GM12872 (cell line): ENCODE results near the gene FBXO38.

Source experiments
- TF ChIP-seq, protein P1 (sequence below): IDR thresholded peaks from 3 replicates; pipeline ENCODE4 v1.5.1; 2011; ENCODE audit warnings: low read depth, mild to moderate bottlenecking, low read length, moderate library complexity; ENCODE audit not compliant: insufficient read depth

The FBXO38 gene, protein sequence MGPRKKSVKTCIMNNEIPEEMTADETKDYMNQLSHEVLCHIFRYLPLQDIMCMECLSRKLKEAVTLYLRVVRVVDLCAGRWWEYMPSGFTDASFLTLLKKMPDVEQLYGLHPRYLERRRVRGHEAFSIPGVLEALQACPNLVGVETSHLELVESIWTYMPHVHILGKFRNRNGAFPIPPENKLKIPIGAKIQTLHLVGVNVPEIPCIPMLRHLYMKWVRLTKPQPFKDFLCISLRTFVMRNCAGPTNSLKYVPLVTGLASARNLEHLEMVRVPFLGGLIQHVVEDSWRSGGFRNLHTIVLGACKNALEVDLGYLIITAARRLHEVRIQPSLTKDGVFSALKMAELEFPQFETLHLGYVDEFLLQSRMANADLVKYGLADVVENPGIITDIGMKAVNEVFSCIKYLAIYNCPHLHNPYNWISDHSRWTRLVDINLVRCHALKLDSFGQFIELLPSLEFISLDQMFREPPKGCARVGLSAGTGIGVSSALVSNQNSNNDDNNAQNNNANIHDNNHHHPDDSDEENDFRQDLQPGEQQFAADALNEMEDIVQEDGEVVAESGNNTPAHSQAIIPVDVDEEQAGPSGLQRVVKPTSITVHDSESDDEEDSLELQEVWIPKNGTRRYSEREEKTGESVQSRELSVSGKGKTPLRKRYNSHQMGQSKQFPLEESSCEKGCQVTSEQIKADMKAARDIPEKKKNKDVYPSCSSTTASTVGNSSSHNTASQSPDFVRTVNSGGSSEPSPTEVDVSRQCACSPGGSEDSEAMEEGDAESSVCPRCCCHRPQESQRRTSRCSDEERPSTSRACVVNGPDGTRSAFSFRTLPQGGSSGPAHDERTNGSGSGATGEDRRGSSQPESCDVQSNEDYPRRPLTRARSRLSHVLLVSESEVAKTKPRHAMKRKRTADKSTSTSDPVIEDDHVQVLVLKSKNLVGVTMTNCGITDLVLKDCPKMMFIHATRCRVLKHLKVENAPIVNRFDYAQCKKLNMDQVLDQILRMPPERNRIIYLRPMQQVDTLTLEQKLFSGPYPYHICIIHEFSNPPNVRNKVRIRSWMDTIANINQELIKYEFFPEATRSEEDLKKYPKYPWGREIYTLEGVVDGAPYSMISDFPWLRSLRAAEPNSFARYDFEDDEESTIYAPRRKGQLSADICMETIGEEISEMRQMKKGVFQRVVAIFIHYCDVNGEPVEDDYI

DNA sequence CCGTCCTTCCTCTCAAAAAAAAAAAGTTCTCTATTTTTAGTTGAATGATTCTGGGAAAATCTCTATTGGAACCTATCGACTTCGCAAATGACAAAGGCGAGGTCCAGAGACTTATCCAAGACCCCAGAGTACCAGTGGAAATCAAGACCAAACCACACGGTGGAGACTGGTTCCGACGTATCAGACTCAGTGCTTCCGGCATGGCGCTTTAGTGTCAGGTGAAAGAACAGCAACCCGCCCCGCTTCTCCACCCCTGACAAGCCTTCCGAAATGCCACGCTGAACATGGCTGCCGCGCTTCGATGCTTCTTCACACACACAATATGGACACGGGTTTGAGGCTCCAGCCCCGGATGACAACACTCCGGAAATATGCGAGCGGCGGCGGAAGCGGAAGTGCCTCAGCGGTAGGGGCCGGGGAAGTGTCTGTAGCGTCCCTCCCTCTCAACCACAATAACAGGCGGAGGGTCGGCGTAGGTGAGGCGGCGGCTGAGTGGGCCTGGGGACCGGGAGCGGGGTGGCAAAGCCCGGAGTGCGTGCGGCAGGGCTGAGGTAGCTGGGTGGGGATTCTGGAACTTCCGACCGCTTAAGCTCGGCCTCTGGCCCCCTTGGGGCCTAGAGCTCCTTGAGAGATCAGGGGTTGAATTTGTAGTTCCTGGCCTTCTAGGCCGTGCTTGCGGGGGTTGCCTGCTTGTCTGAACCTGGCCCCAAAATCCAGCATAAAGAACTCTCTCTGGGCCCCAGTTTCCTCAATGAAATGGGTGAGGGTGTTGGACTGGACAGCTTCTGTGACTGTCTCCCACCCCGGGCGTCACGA, at the start of gene FBXO38:
FBXO38 (plus strand) TSS at position 395 of the 816 bp plus-strand sequence. CDS start 10,819 bp downstream, outside the sequence.
- TF ChIP-seq, protein P1, sequence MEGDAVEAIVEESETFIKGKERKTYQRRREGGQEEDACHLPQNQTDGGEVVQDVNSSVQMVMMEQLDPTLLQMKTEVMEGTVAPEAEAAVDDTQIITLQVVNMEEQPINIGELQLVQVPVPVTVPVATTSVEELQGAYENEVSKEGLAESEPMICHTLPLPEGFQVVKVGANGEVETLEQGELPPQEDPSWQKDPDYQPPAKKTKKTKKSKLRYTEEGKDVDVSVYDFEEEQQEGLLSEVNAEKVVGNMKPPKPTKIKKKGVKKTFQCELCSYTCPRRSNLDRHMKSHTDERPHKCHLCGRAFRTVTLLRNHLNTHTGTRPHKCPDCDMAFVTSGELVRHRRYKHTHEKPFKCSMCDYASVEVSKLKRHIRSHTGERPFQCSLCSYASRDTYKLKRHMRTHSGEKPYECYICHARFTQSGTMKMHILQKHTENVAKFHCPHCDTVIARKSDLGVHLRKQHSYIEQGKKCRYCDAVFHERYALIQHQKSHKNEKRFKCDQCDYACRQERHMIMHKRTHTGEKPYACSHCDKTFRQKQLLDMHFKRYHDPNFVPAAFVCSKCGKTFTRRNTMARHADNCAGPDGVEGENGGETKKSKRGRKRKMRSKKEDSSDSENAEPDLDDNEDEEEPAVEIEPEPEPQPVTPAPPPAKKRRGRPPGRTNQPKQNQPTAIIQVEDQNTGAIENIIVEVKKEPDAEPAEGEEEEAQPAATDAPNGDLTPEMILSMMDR, result peak; percentile 23; the same call in 1 of the 3 replicates

DNA sequence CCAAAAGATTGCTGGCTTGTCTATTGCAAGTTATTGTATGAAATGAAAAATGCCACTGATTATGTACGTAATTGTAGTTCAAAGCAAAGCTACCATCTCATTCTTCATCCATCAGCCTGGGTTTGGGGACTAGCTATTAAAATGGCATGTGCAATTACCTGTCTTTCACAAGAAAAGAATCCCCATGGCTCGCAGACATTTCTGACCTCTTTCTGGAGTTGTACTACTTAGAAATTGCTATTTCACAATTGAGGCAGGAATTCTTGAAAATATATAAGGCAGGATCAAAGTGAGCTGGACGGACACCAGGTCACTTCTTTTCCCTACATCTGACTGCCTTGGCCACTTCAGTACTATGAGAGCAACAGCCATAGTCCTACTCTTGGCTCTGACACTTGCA, 48.5 kb upstream of the FBXO38 start, which contains the start of gene SPINK9:
SPINK9 (plus strand) TSS at position 301 of the 400 bp plus-strand sequence; CDS start at position 356, 55 bp downstream.
- TF ChIP-seq, protein P1, result no peak

DNA sequence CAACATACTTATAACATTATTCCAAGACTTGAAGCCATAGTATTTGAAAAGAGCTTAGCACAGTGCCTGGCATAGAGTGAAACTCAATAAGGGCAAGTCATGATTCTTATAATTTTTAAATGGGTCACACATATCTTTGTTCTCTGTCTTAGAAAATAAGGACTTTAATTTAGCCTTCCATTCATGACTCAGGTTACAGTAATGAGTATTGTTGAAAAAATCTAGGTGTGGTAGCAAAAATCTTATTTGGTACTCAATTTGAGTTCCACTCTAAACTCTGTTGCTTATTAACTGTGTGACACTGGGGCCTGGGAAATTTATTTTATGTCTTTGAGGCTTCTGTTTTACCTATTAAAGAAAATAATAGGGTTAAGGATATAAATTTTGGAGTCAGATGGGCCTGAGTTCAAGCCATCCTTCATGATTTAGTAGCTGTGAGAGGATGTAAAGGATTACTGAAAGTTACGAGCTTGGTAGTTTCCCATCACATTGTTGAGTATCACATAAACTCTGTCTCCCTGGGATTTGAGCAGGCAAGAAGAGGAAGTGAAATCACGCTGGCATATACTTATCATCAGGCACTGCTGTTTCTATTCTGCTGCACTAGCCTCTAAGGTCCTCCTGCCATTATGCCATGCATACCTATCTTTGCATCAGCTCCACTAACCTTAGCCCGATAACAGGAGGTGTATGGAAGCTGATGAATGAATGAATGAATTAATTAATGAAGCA, 46.9 kb upstream of the FBXO38 start:
- TF ChIP-seq, protein P1, result no peak

DNA sequence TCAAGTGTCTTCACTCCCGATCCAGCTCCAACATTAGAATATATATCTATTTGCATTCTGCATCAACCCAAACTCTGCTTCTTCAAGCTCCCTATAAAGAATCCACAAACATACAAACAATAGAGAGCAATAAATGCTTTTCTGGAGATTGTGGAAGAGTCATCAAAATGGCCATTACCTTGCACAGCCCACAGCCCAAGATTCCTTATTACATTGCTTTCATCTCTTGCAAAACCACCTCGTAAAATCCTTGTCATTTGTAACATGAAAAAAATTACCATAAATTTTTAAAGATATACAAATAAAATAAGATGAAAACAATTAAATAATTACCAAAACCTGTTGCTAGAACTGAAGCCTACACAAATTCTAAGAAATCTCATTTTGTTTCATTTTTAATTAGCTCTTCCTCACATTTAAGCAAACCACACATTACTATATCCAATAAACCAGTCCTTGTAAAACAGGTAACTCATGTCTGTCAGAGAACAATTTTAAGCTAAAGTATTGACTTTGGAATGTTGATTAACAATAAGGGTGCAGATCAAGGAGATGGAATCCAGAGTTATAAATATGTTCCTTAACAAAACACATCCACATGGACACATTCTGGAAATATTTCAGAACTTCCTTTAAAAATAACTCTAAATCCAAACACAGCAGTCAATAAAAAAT, 41.2 kb upstream of the FBXO38 start:
- TF ChIP-seq, protein P1, result no peak

GRCh38 chr5:148343046-148343407, 40.7 kb upstream of the FBXO38 start:
- TF ChIP-seq, protein P1, result no peak
